Measurements from ENCODE around the gene YWHAG. TPM values are rescaled to one million over a fixed set of nuclear protein-coding genes. Genes with fewer than 3 reads are reported as not detected.

Gene YWHAG
- total and polyA plus RNA-seq, 9 of the 15 experiments (the other 6 are each of a cell fraction or from before 2014, with no cell fraction given), result 30.4 to 246 (median 94.5) TPM

DNA sequence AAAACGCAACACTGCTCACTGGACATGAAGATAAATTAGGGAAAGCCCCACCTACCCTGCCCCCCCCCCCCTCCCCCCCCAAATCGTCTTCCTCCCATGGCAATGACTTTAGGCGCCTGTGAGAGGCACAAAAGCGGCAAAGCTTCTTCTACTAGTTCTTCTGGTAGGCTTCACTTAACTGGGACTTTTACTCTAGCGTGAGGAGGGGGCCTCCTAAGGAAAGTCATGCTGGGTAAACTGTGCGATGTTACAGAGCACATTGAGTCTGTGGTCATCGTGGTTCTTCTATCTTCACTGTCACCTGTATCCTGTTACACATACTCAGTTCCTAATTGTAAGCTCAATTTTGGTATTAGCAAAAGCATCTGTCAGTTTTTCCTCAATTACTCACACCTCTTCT, 31.2 kb downstream of the YWHAG start (continued):
- no peak for TF ChIP-seq PREB (CRISPR knock-in tag; IDR thresholded peaks at IDR 0.05)
- no peak for TF ChIP-seq BRF2 (IDR thresholded peaks at IDR 0.05; ENCODE audit: borderline replicate concordance, insufficient read depth, insufficient read length)
- TF ChIP-seq TAL1 (IDR thresholded peaks at IDR 0.05), result peak; percentile 66
- no peak for TF ChIP-seq E2F4 (CRISPR knock-in tag; IDR thresholded peaks at IDR 0.05; ENCODE audit: low read depth)
- no peak for TF ChIP-seq TCF15 (CRISPR knock-in tag; IDR thresholded peaks at IDR 0.05)
- TF ChIP-seq, protein P1, sequence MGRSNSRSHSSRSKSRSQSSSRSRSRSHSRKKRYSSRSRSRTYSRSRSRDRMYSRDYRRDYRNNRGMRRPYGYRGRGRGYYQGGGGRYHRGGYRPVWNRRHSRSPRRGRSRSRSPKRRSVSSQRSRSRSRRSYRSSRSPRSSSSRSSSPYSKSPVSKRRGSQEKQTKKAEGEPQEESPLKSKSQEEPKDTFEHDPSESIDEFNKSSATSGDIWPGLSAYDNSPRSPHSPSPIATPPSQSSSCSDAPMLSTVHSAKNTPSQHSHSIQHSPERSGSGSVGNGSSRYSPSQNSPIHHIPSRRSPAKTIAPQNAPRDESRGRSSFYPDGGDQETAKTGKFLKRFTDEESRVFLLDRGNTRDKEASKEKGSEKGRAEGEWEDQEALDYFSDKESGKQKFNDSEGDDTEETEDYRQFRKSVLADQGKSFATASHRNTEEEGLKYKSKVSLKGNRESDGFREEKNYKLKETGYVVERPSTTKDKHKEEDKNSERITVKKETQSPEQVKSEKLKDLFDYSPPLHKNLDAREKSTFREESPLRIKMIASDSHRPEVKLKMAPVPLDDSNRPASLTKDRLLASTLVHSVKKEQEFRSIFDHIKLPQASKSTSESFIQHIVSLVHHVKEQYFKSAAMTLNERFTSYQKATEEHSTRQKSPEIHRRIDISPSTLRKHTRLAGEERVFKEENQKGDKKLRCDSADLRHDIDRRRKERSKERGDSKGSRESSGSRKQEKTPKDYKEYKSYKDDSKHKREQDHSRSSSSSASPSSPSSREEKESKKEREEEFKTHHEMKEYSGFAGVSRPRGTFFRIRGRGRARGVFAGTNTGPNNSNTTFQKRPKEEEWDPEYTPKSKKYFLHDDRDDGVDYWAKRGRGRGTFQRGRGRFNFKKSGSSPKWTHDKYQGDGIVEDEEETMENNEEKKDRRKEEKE (IDR thresholded peaks at IDR 0.05; ENCODE audit: borderline replicate concordance in 1 of 2, control insufficient read depth in 1 of 2, low read depth in 2 of 2, low read length in 1 of 2), result 0 out of 4 replicates have a peak, but pooled peaks of 1 of the 2 experiments have one; percentile 36
- no peak for TF ChIP-seq CEBPG (CRISPR knock-in tag; IDR thresholded peaks at IDR 0.05)
- no peak for TF ChIP-seq CEBPG (tag; conservative IDR thresholded peaks at IDR 0.05 in 1 of 2, IDR thresholded peaks at IDR 0.05 in 1 of 2)
- no peak for TF ChIP-seq RREB1 (CRISPR knock-in tag; IDR thresholded peaks at IDR 0.05)
- no peak for TF ChIP-seq PTTG1 (tag; IDR thresholded peaks at IDR 0.05; ENCODE audit: low read depth)
- no peak for TF ChIP-seq BRD9 (IDR thresholded peaks at IDR 0.05; ENCODE audit: low read depth, partially characterized antibody)
- TF ChIP-seq CREB3L1 (IDR thresholded peaks at IDR 0.05; ENCODE audit: borderline replicate concordance, low read depth), result no peak
